GM21576 (cell line): Measurements from ENCODE around the gene PDE6A.

ENCODE experiments used
- ATAC-seq: cut with Tn5 transposase; IDR thresholded peaks from one replicate; pipeline ENCODE4 v1.9.1; 2021; ENCODE audit warnings: mild to moderate bottlenecking, moderate library complexity; ENCODE audit not compliant: unreplicated experiment

Gene PDE6A

GRCh38 chr5:149944666-149945065, at the start of gene PDE6A:
TSS of gene PDE6A (minus strand) at chr5:149944793. CDS start at chr5:149944673, 120 bp downstream.
- no peak for ATAC-seq

DNA sequence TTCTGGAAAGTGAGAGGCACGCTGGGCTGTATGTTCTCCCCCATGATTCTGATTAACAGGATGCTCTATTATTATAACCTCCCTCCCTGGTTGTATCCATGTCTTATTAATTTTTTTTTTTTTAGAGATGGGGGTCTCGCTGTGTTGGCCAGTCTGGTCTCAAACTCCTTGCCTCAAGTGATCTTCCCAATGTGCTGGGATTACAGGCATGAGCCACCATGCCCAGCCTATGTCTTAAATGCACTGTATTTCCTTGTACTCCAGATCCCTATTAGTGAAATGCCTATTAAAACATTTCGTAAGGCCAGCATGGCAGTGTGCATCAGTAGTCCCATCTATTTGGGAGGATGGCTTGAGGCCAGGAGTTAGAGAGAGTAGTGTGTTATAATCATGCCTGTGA, 48.9 kb upstream of the PDE6A start:
- ATAC-seq: no peak

DNA sequence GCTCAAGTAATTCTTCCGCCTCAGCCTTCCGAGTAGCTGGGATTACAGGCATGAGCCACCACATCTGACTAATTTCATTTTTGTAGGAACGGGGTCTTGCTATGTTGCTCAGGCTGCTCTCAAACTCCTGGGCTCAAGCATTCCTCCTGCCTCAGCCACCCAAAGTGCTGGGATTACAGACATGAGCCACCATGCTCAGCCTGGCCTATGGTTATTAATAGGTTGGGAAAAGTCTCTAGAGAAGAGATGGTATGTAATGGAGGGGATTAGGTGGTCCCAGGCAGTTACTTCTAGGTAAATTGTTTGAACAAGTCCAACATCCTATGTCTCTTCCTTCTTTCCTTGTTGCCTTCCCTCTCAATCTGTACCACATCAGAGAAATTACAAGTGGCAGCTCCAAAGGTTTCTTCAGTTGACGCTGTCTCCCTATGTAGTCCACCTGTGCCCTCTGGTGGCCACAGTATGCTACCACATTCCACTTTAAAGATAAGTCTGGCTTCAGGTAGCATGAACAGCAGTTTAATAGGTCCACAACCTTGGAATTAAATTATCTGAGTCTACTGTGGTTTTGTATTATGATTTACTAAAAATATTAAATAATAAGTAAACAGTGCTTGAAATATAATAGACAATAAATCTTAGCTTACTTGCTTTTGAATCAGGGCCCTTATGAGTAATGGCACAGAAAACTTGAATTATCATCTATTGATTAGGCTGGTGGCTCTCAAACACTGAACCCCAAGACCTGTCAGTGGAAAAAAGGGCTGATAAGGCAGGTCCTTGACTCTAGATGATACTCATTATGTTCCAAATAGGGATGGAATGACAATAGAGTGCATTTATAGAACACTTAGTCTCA, 46.2 kb upstream of the PDE6A start:
- peak; percentile 73 for ATAC-seq

- no peak for ATAC-seq
Measured at GRCh38 chr5:149988126-149988525, 43.5 kb upstream of the PDE6A start.

DNA sequence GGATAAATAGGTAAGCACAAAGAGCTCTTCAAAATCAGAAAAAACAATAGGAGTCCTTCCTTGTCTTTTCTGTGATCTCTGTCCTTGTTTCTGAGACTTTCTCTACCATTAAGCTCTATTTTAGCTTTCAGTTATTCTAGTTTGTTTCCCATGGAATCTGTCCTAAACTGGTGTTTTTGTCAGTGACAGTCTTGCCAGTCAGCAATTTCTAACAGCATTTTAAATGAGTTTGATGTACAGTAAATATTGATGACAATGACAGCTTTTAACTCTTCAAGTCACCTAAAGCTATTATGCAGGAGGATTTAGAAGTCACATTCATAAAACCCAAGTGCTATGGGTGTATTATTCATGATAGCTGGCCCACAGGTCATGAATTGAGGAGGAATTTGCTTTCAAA, 37.9 kb upstream of the PDE6A start:
- no peak for ATAC-seq

DNA sequence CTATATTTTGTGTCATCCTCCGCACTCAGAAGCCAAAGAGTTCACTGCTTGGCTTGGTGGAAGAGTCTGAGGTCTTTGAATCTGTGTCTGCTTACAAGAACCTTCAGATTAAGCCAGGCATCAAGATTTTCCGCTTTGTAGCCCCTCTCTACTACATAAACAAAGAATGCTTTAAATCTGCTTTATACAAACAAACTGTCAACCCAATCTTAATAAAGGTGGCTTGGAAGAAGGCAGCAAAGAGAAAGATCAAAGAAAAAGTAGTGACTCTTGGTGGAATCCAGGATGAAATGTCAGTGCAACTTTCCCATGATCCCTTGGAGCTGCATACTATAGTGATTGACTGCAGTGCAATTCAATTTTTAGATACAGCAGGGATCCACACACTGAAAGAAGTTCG, 36.6 kb upstream of the PDE6A start:
- no peak for ATAC-seq

DNA sequence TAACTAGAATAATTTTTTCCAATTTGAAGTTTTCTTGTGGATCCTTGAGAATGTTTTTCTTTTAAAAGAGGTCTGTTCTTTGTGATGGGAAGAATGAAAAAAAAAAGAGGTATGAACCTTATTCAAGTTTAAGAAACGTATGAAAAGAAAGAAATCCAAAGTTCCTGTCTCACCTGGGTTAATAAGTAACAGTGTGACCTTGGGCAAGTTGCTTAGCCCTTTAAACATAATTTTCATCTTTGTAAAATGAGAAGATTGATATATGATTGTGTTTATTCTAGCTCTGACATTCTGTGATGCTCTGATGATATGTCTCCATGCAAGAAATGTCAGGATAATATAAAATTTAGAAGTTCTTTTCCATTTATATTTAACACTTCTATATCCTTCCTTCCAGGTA, 35.3 kb upstream of the PDE6A start:
- no peak for ATAC-seq

- ATAC-seq: no peak
Measured at GRCh38 chr5:149975409-149975808, 30.8 kb upstream of the PDE6A start.

GRCh38 chr5:149969181-149969930, 24.8 kb upstream of the PDE6A start:
- no peak for ATAC-seq

DNA sequence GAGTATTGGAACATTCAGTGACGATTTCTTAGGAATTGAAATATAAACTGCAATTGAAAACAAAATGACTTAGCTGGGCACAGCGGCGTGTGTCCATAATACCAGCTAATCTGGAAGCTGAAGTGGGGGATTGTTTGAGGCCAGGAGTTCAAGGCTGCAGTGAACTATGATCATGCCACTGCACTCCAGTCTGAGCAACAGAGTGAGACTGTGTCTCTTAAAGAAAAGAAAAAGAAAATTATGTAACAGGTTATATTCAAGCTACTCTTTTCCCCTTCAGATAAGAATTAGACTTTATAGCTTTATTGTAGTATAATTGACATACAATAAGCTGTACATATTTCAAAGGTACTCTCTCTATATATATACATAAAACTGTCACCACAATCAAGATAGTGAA, 22.4 kb upstream of the PDE6A start:
- no peak for ATAC-seq

- ATAC-seq: no peak
Measured at GRCh38 chr5:149963729-149964128, 19.1 kb upstream of the PDE6A start.

- ATAC-seq: no peak
Measured at GRCh38 chr5:149962601-149963300, 18.2 kb upstream of the PDE6A start.

DNA sequence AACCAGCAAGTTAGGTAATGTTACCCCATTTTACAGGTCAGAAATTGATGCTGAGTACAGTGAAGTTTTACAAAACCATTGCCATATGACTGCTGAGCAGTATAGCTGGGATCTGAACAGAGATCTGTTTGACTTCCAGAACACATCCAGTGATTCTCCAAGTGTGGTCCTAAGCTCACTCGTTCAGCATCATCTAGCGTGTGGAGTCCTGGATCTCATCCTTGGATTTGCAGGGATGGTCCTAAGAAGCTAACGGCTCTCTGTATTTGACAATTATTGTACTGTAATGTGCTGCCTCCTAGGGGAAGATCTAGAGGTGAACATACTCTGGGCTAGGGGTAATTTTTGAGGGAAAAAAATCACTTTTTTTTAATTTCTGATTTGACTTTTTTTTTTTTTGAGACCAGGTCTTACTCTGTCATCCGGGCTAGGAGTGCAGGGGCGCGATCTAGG, 17.4 kb upstream of the PDE6A start:
- ATAC-seq: no peak

DNA sequence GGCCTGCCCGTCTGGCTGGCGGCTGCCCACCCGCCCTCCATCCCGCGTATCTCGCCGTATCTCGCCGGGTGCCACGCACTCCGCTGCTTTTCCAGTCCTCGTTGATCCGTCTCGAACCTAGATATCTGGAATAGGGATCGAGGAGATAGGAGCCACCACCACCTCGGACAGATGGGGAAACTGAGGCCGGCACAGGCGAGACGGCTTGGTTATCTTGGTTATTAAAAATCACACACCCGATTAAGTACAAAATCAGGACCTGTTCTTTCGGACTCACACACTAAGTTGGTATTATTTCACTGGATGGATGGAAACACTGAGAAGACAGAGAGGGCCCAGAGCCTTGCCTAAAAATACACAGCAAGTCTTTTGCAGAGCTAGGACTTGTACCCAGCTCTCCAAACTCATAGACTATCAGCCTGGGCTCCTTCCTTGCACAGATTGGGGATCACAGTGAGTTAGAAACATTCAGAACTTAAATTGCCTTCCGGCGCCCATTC, 16.6 kb upstream of the PDE6A start:
- ATAC-seq: no peak

- ATAC-seq: peak; percentile 97
Measured at GRCh38 chr5:149960272-149961185, 15.9 kb upstream of the PDE6A start, which contains the start of gene SLC26A2. TSS of gene SLC26A2 (plus strand) at chr5:149960758. CDS start at chr5:149977653, 16,895 bp downstream.

- no peak for ATAC-seq
Measured at GRCh38 chr5:149959406-149960236, 15.0 kb upstream of the PDE6A start.

- no peak for ATAC-seq
Measured at GRCh38 chr5:149957855-149958254, 13.3 kb upstream of the PDE6A start.

DNA sequence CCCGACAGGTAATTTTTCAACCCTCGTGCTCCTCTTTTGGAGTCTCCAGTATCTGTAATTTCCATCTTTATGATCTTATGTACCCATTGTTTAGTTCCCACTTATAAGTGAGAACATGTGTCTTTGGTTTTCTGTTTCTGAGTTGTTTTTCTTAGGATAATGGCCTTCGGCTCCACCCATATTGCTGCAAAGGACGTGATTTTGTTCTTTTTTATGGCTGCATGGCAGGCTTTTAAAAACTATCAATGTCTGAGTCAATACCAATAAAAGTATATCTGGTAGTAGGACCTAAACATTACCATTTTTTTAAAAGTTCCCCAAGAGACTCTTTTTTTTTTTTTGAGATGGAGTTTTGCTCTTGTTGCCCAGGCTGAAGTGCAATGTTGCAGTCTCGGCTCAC, 12.1 kb upstream of the PDE6A start:
- ATAC-seq: no peak

GRCh38 chr5:149954798-149955197, 10.2 kb upstream of the PDE6A start:
- no peak for ATAC-seq
